Left ventricle myocardium inferior (tissue), 1 donor: ENCODE results near the gene INTU. TPM values are rescaled to one million over a fixed set of nuclear protein-coding genes. Genes with fewer than 3 reads are reported as not detected.

Source experiments
- DNase-seq: peaks from one replicate; pipeline ENCODE4 v3.0.0-alpha.2; 2020
- H3K27ac ChIP-seq: fragments of 200-600 bp; replicated peaks from 2 replicates; pipeline ENCODE4 v1.8.0; 2021
- H3K27me3 ChIP-seq: fragments of 200-600 bp; 2 replicates; pipeline ENCODE4 v1.8.0; 2021; ENCODE audit warnings: low read depth
- H3K36me3 ChIP-seq: fragments of 200-600 bp; 2 replicates; pipeline ENCODE4 v1.8.0; 2021
- H3K4me1 ChIP-seq: fragments of 200-600 bp; 2 replicates; pipeline ENCODE4 v1.8.0; 2021
- H3K4me3 ChIP-seq: fragments of 200-600 bp; 2 replicates; pipeline ENCODE4 v1.8.0; 2021; ENCODE audit warnings: mild to moderate bottlenecking, moderate library complexity
- H3K9me3 ChIP-seq: fragments of 200-600 bp; replicated peaks from 2 replicates; pipeline ENCODE4 v1.8.0; 2021
- CTCF ChIP-seq: fragments of 200-600 bp; IDR thresholded peaks from 2 replicates; pipeline ENCODE4 v1.8.0; 2021; ENCODE audit warnings: antibody characterized with exemption, mild to moderate bottlenecking, borderline replicate concordance
- intact Hi-C: fragments of 100-400 bp; cut with micrococcal nuclease; formaldehyde crosslinking; loops from one replicate; pipeline ENCODE4 v1.11.0; 2022
- total RNA-seq: library from RNA; stranded (reverse); fragmentation: NEBNext Ultra II Directional; extraction: Animal tissue kit (Norgen Biotek cat#: 25700); gene quantifications from one replicate; pipeline ENCODE4 v1.2.1, GENCODE V29; 2021
- donor health status: DM: no; HTN: yes; CAD: no; lungs with severe emphysema.

Gene INTU
- total RNA-seq, 1 donor from 2014 or later: 5.2 TPM

GRCh38 chr4:127747883-127748282, 115.1 kb downstream of the INTU start:
- Histone ChIP-seq H3K27ac (no peak overlapping the region), H3K36me3 (no peaks in the 10 kb centered on the region), H3K9me3 (peaks cover 29% of the 10 kb centered on the region), H3K27me3 (peaks cover 16% of the 10 kb centered on the region), H3K4me1 (no peaks in the 10 kb centered on the region), H3K4me3 (no peak overlapping the region)
- no peak for DNase-seq
- TF ChIP-seq CTCF: no peak
- intact Hi-C loops: no loop called here

GRCh38 chr4:127748957-127749356, 116.2 kb downstream of the INTU start:
- intact Hi-C loops: no loop called here
- Histone ChIP-seq H3K36me3 (no peaks in the 10 kb centered on the region), H3K27ac (no peak overlapping the region), H3K4me1 (no peaks in the 10 kb centered on the region), H3K9me3 (peaks cover 32% of the 10 kb centered on the region), H3K27me3 (peaks cover 11% of the 10 kb centered on the region), H3K4me3 (no peak overlapping the region)
- no peak for TF ChIP-seq CTCF
- no peak for DNase-seq

GRCh38 chr4:127756906-127757305, 124.1 kb downstream of the INTU start:
- Histone ChIP-seq H3K9me3 (peaks cover 17% of the 10 kb centered on the region), H3K4me1 (no peaks in the 10 kb centered on the region), H3K36me3 (no peaks in the 10 kb centered on the region), H3K27me3 (no peaks in the 10 kb centered on the region), H3K4me3 (no peak overlapping the region), H3K27ac (no peak overlapping the region)
- TF ChIP-seq CTCF: no peak
- no peak for DNase-seq
- intact Hi-C loops: no loop called here

GRCh38 chr4:127759228-127759820, 126.6 kb downstream of the INTU start:
- intact Hi-C loops: no loop called here
- no peaks in the 10 kb centered on the region for H3K27me3 ChIP-seq

GRCh38 chr4:127759893-127760292, 127.1 kb downstream of the INTU start:
- H3K27me3 ChIP-seq: no peaks in the 10 kb centered on the region
- TF ChIP-seq CTCF: no peak
- no peaks in the 10 kb centered on the region for H3K36me3 ChIP-seq
- no peak overlapping the region for H3K4me3 ChIP-seq
- no peak overlapping the region for H3K27ac ChIP-seq
- no peak for DNase-seq
- no peaks in the 10 kb centered on the region for H3K4me1 ChIP-seq
- intact Hi-C loops: no loop called here
- peaks cover 12% of the 10 kb centered on the region for H3K9me3 ChIP-seq

More at GRCh38 chr4:127759228-127759820, 126.6 kb downstream of the INTU start:
- no peak for DNase-seq
- Histone ChIP-seq H3K27ac (no peak overlapping the region), H3K4me3 (no peak overlapping the region), H3K4me1 (no peaks in the 10 kb centered on the region), H3K9me3 (peaks cover 12% of the 10 kb centered on the region), H3K36me3 (no peaks in the 10 kb centered on the region)
- no peak for TF ChIP-seq CTCF
